Type B pancreatic cell (in vitro differentiated cells): ENCODE measurements around the gene PDZD7. TPM values are rescaled to one million over a fixed set of nuclear protein-coding genes. Genes with fewer than 3 reads are reported as not detected.

ENCODE experiments used
- DNase-seq: peaks from one replicate; pipeline ENCODE4 v3.0.0; 2021; ENCODE audit warnings: mixed read lengths; ENCODE audit not compliant: unreplicated experiment; ENCODE audit errors: extremely low spot score
- H3K27ac Mint-ChIP-seq: 2 replicates; pipeline ENCODE4 v1.8.0; 2021; ENCODE audit warnings: mild to moderate bottlenecking, mixed read lengths
- H3K27me3 Mint-ChIP-seq: 2 replicates; pipeline ENCODE4 v1.8.0; 2021; ENCODE audit warnings: mixed read lengths
- H3K36me3 Mint-ChIP-seq: 2 replicates; pipeline ENCODE4 v1.8.0; 2021; ENCODE audit warnings: mixed read lengths
- H3K4me1 Mint-ChIP-seq: one replicate; pipeline ENCODE4 v1.8.0; 2021; ENCODE audit warnings: mixed read lengths; ENCODE audit not compliant: unreplicated experiment
- H3K4me3 Mint-ChIP-seq: 2 replicates; pipeline ENCODE4 v1.8.0; 2021; ENCODE audit warnings: mild to moderate bottlenecking, mixed read lengths
- H3K9me3 Mint-ChIP-seq: 2 replicates; pipeline ENCODE4 v1.8.0; 2021; ENCODE audit warnings: mixed read lengths
- CTCF ChIP-seq: fragments of 200-600 bp; sonication (generic); conservative IDR thresholded peaks from 2 replicates; pipeline ENCODE4 v1.5.0; 2021; ENCODE audit warnings: antibody characterized with exemption, mild to moderate bottlenecking
- total RNA-seq: library from RNA; stranded (reverse); gene quantifications from 2 replicates; pipeline ENCODE4 v1.2.1, GENCODE V29; 2021; ENCODE audit warnings: low replicate concordance

Gene PDZD7
- total RNA-seq, 1 donor from 2014 or later: 2.0 TPM

DNA sequence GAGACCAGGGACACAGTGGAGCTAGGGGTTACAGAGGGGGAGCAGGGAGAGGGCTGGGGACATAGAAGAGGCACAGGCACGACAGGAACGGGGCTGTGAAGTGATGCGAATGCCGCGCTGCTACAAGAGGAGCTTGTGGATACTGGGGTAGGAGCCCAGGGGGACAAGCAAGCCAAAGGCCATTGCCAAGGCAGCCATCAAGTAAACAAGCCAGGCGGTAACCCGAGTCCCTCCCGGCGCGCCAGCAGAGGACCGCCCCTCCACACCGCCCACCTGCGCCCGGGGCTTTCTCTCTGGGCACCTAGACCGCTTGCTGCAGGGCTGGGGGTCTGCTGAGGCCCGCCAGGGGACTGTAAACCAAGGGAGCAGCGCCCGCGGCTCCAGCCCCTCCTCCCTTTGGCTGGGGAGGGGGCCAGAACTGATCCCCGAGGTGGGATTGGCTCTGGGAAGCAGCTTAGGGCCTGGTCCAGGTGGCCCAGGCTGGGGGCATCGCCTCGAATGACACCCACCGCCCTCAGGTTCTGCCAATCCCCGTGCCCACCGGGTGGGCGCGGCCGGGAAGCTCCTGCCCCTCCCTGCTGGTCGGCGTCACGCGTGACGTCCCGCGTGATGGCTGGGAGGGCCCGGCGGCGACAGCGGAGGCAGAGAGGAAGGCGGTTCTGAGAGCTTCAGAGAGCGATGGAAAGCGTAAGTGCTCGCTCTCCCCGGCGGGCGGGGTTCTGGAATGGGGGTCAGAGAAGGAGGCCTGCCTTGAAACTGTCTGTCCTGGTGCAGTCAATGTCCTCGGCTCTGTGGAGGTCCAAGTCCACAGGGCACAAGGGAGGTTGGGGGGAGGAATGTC, 1.1 kb upstream of the PDZD7 start:
- H3K9me3 Mint-ChIP-seq: no peaks in the 10 kb centered on the region
- peak overlapping the region; percentile 94 for H3K4me3 Mint-ChIP-seq
- TF ChIP-seq CTCF: no peak
- H3K27me3 Mint-ChIP-seq: peaks cover 38% of the 10 kb centered on the region
- no peak for DNase-seq
- H3K36me3 Mint-ChIP-seq: no peaks in the 10 kb centered on the region
- peaks cover 26% of the 10 kb centered on the region for H3K4me1 Mint-ChIP-seq
- H3K27ac Mint-ChIP-seq: peak overlapping the region; percentile 98

DNA sequence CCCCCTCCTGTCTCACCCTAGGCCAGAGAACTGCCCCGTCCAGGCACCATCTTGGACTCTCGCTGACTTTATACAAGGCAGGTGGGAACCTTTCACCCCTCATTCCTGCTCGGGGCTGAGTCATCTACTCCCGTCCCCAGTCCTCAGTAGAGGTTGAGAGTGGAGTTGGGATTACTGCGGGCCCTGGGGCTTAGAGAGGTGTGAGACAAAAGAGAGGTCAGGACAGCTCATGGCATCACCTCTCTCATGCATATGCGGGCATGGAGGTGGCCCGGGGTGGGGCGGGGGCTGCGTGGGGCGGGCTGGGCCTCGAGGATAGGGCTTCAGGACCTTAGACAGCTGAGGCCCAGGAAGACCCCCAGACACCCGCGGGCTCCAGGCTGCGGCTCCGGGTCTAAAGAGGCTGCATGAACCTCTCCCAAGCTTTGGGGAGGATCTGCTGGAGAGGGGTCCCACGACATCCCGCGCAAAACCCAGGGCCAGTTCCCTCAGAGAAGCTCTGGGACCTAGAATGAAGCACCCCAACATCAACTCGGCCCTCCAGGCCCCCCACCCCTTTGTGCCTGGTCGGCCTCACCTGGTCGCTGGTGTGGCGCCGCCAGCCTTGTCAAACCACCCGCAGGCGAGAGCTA, 317 bp downstream of the PDZD7 start:
- H3K4me1 Mint-ChIP-seq: peaks cover 30% of the 10 kb centered on the region
- TF ChIP-seq CTCF: no peak
- H3K9me3 Mint-ChIP-seq: no peaks in the 10 kb centered on the region
- H3K36me3 Mint-ChIP-seq: no peaks in the 10 kb centered on the region
- H3K27me3 Mint-ChIP-seq: peaks cover 32% of the 10 kb centered on the region
- H3K4me3 Mint-ChIP-seq: peak overlapping the region; percentile 94
- peak overlapping the region; percentile 98 for H3K27ac Mint-ChIP-seq
- no peak for DNase-seq

DNA sequence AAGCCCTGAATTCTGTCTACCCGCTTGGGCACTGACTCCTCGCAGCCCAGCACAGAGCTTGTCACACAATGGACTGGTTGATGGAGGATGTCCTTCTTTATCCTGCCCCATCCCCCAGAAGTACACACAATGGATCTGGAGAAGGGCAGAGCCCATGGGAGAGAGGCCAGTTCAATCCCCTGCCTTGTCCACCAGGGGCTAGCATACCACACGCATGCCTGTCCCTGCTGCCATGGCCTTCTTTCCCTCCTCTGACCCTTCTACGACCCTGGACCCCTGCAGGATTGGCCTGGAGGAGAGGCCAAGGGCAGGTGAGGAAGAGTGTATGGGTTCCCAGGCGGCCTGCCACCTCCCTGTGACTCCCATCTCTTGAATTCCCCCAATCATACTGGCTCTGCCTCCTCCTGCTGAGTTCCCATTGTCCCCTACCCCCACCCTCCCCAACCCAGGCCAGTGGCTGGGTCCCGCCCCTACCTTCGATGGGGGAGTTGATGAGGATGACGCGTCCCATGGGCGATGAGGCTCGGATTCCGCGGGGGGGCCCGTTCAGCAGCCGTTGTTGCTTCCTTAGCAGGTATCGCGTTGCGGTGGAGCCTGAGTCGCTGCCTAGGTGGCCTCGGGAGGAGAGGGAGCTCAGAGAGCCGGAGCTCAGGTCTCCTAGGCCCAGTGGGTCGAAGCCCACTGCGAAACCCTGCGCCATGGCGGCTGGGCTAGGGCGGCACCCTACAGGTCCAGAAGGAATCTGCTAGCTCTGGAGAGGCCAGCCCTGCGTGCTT, 1.2 kb downstream of the PDZD7 start:
- peak overlapping the region; percentile 66 for H3K27ac Mint-ChIP-seq
- H3K36me3 Mint-ChIP-seq: no peaks in the 10 kb centered on the region
- no peak overlapping the region for H3K4me3 Mint-ChIP-seq
- H3K27me3 Mint-ChIP-seq: peaks cover 29% of the 10 kb centered on the region
- peaks cover 30% of the 10 kb centered on the region for H3K4me1 Mint-ChIP-seq
- no peak for DNase-seq
- peak; percentile 60 for TF ChIP-seq CTCF
- H3K9me3 Mint-ChIP-seq: no peaks in the 10 kb centered on the region

DNA sequence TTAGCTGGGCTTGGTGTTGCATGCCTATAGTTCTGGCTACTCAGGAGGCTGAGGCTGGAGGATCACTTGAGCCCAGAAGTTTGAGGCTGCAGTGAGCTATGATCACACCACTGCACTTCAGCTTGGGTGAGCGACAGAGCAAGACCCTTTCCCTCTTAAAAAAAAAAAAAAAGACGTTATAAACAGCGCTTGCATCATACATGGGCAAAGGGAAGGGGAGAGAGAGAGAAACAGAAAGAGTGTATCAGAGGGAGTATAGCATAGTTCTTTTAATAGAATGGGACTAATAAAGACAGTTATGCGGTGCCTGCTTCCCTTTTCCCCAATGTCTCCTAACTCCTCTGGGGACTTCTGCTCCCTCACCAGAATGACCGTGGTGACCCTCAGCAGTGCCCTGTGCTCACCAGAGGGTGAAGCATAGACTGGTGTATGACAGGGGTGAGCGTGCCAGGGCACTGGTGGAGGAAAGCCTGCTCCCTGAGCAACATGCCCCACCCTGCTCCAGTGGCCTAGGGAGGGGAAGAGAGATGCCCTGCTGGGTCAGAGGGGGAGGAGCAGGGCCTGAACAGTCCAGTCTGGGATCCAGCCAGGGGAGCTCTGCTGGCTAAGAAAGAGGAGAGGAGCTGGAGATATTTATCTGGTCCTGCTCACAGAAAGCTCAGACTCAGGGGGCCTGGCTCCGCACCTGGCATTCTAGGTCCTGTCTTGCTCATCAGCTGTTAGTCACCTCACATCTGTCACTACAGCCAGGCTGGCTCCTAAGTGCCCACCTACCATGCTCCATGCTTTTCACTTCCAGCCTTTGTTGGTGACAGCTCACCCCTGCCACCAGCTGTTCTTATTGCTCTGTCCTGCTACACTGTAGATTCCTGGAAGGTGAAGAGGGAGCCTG, 2.2 kb downstream of the PDZD7 start:
- Mint-ChIP-seq H3K27ac (no peak overlapping the region), H3K4me3 (no peak overlapping the region), H3K9me3 (no peaks in the 10 kb centered on the region), H3K4me1 (peaks cover 30% of the 10 kb centered on the region), H3K36me3 (no peaks in the 10 kb centered on the region), H3K27me3 (peaks cover 25% of the 10 kb centered on the region)
- DNase-seq: no peak
- no peak for TF ChIP-seq CTCF
